IMR-90 (cell line): ENCODE data around the gene BUD23. TPM values are rescaled to one million over a fixed set of nuclear protein-coding genes. Genes with fewer than 3 reads are reported as not detected.

Experiments used
- ATAC-seq: fragments of 200-7000 bp; cut with Tn5 transposase; 2 replicates; pipeline ENCODE4 v1.9.1; 2020; ENCODE audit warnings: low read depth, mild to moderate bottlenecking, moderate library complexity
- BruUV-seq: library from RNA; stranded (reverse); fragments of 400-500 nt; replicated peaks from 2 replicates; lab custom pipeline; 2021; lab: Mats Ljungman, UMichigan
- CTCF ChIA-PET: fragments of 300-600 bp; formaldehyde crosslinking; extraction: SDS; loops from one replicate; lab custom pipeline; 2021; ENCODE audit warnings: antibody characterized with exemption; lab: Yijun Ruan, JAX
- POLR2A ChIA-PET: fragments of 300-600 bp; sonication (Branson Sonifier 250); formaldehyde crosslinking; loops from one replicate; lab custom pipeline; 2022; ENCODE audit warnings: antibody characterized with exemption; ENCODE audit not compliant: unreplicated experiment; lab: Charles Lee
- DNase-seq: peaks from one replicate; pipeline ENCODE4 v3.0.0; 2013
- H2AFZ ChIP-seq: replicated peaks from 2 replicates; pipeline ENCODE3; 2013; ENCODE audit warnings: low read length, mild to moderate bottlenecking; ENCODE audit not compliant: poor library complexity
- H2AK5ac ChIP-seq: 2 replicates; pipeline ENCODE4 v1.6.1; 2013; ENCODE audit warnings: low read depth, low read length, inconsistent platforms
- H2AK9ac ChIP-seq: replicated peaks from 2 replicates; pipeline ENCODE3; 2013; ENCODE audit warnings: mild to moderate bottlenecking, low read depth, low read length, moderate library complexity; ENCODE audit not compliant: poor library complexity
- H2BK120ac ChIP-seq: 2 replicates; pipeline ENCODE4 v1.6.1; 2013; ENCODE audit warnings: low read depth, low read length, inconsistent platforms
- H2BK15ac ChIP-seq: 3 replicates; pipeline ENCODE4 v1.6.1; 2013; ENCODE audit warnings: low read depth, low read length, inconsistent platforms
- H2BK20ac ChIP-seq: 2 replicates; pipeline ENCODE4 v1.6.1; 2013; ENCODE audit warnings: low read depth, mild to moderate bottlenecking, inconsistent platforms, low read length, moderate library complexity
- H2BK5ac ChIP-seq: 2 replicates; pipeline ENCODE4 v1.6.1; 2013; ENCODE audit warnings: mild to moderate bottlenecking, low read depth, low read length, inconsistent platforms; ENCODE audit not compliant: poor library complexity, severe bottlenecking
- H3K14ac ChIP-seq: replicated peaks from 2 replicates; pipeline ENCODE4 v1.6.1; 2013; ENCODE audit warnings: low read depth, low read length, inconsistent platforms
- H3K18ac ChIP-seq: 2 replicates; pipeline ENCODE4 v1.6.1; 2013; ENCODE audit warnings: low read depth, low read length, control low read depth
- H3K23ac ChIP-seq: 2 replicates; pipeline ENCODE4 v1.6.1; 2013; ENCODE audit warnings: low read depth, low read length, inconsistent platforms
- H3K27ac ChIP-seq: 2 replicates; pipeline ENCODE4 v1.5.1; 2013; ENCODE audit warnings: mild to moderate bottlenecking, control low read depth, low read length; ENCODE audit not compliant: insufficient read depth
- H3K27me3 ChIP-seq: 2 replicates; pipeline ENCODE4 v1.6.1; 2013; ENCODE audit warnings: low read length; ENCODE audit not compliant: control insufficient read depth, insufficient read depth
- H3K36me3 ChIP-seq: 2 replicates; pipeline ENCODE4 v1.6.1; 2013; ENCODE audit warnings: low read length, mixed read lengths; ENCODE audit not compliant: control insufficient read depth, insufficient read depth
- H3K4ac ChIP-seq: 2 replicates; pipeline ENCODE4 v1.6.1; 2013; ENCODE audit warnings: low read depth, low read length, inconsistent platforms
- H3K4me1 ChIP-seq: 2 replicates; pipeline ENCODE4 v1.6.1; 2013; ENCODE audit warnings: low read length, mixed read lengths; ENCODE audit not compliant: control insufficient read depth, insufficient read depth
- H3K4me2 ChIP-seq: 2 replicates; pipeline ENCODE4 v1.6.1; 2013; ENCODE audit warnings: low read depth, mild to moderate bottlenecking, control low read depth, low read length, moderate library complexity
- H3K4me3 ChIP-seq: 2 replicates; pipeline ENCODE4 v1.5.1; 2013; ENCODE audit warnings: low read depth, mild to moderate bottlenecking, control low read depth, low read length, moderate library complexity; ENCODE audit not compliant: insufficient read depth
- H3K56ac ChIP-seq: 2 replicates; pipeline ENCODE4 v1.6.1; 2013; ENCODE audit warnings: low read length, inconsistent platforms; ENCODE audit not compliant: insufficient read depth; ENCODE audit errors: extremely low read depth
- H3K79me1 ChIP-seq, 2 experiments: 2 replicates each; pipeline ENCODE4 v1.6.1; 2013; ENCODE audit warnings: low read length in 2 of 2, inconsistent platforms in 1 of 2, low read depth in 1 of 2
- H3K9ac ChIP-seq: 2 replicates; pipeline ENCODE4 v1.6.1; 2013; ENCODE audit warnings: low read depth, low read length, control low read depth
- H3K9me1 ChIP-seq: 2 replicates; pipeline ENCODE4 v1.6.1; 2013; ENCODE audit warnings: low read length, inconsistent platforms; ENCODE audit not compliant: insufficient read depth
- H3K9me3 ChIP-seq: 2 replicates; pipeline ENCODE4 v1.6.1; 2013; ENCODE audit warnings: low read length; ENCODE audit not compliant: control insufficient read depth, insufficient read depth
- H4K20me1 ChIP-seq: 2 replicates; pipeline ENCODE4 v1.6.1; 2013; ENCODE audit warnings: low read length, inconsistent platforms; ENCODE audit not compliant: insufficient read depth
- H4K5ac ChIP-seq: 2 replicates; pipeline ENCODE4 v1.6.1; 2013; ENCODE audit warnings: mild to moderate bottlenecking, low read depth, low read length, control low read depth
- H4K8ac ChIP-seq, 2 experiments: 2 replicates each; pipeline ENCODE4 v1.6.1; 2013; ENCODE audit warnings: low read depth in 2 of 2, low read length in 2 of 2, control low read depth in 1 of 2, inconsistent platforms in 1 of 2
- H4K91ac ChIP-seq: 2 replicates; pipeline ENCODE4 v1.6.1; 2013; ENCODE audit warnings: low read depth, low read length, inconsistent platforms; ENCODE audit not compliant: insufficient read depth
- BHLHE40 ChIP-seq: fragments of 150-350 bp; IDR thresholded peaks from 2 replicates; pipeline ENCODE4 v1.6.1; 2016; ENCODE audit warnings: mild to moderate bottlenecking, low read depth, low read length
- CEBPB ChIP-seq: IDR thresholded peaks from 2 replicates; pipeline ENCODE4 v1.6.1; 2012; ENCODE audit warnings: low read depth, low read length, improper control_type of control experiment
- CHD1 ChIP-seq: IDR thresholded peaks from 2 replicates; pipeline ENCODE4 v1.6.1; 2012; ENCODE audit warnings: low read depth, low read length, improper control_type of control experiment
- CTCF ChIP-seq: conservative IDR thresholded peaks from 2 replicates; pipeline ENCODE4 v1.5.1; 2012; ENCODE audit warnings: mild to moderate bottlenecking, low read depth, low read length, improper control_type of control experiment
- ELK1 ChIP-seq: fragments of 150-350 bp; IDR thresholded peaks from 2 replicates; pipeline ENCODE4 v1.6.1; 2016; ENCODE audit warnings: low read depth, mild to moderate bottlenecking, low read length, moderate library complexity, borderline replicate concordance
- FOS ChIP-seq: fragments of 150-350 bp; IDR thresholded peaks from 2 replicates; pipeline ENCODE4 v1.6.1; 2016; ENCODE audit warnings: low read depth, low read length
- MAFK ChIP-seq: IDR thresholded peaks from 2 replicates; pipeline ENCODE4 v1.6.1; 2012; ENCODE audit warnings: low read depth, low read length, improper control_type of control experiment
- MAZ ChIP-seq: IDR thresholded peaks from 2 replicates; pipeline ENCODE4 v1.6.1; 2012; ENCODE audit warnings: low read depth, mild to moderate bottlenecking, low read length, improper control_type of control experiment, moderate library complexity, borderline replicate concordance
- MXI1 ChIP-seq: IDR thresholded peaks from 2 replicates; pipeline ENCODE4 v1.6.1; 2012; ENCODE audit warnings: low read depth, mild to moderate bottlenecking, low read length, moderate library complexity, borderline replicate concordance
- NFE2L2 ChIP-seq: fragments of 150-350 bp; IDR thresholded peaks from 2 replicates; pipeline ENCODE4 v1.6.1; 2016; ENCODE audit warnings: low read depth, mild to moderate bottlenecking, low read length
- POLR2A ChIP-seq: IDR thresholded peaks from 2 replicates; pipeline ENCODE4 v1.6.1; 2012; ENCODE audit warnings: mild to moderate bottlenecking, low read depth, low read length
- RAD21 ChIP-seq: IDR thresholded peaks from 2 replicates; pipeline ENCODE4 v1.6.1; 2012; ENCODE audit warnings: low read length, improper control_type of control experiment
- RCOR1 ChIP-seq: IDR thresholded peaks from 2 replicates; pipeline ENCODE4 v1.6.1; 2012; ENCODE audit warnings: mild to moderate bottlenecking, low read length, improper control_type of control experiment; ENCODE audit not compliant: insufficient replicate concordance
- RFX5 ChIP-seq: IDR thresholded peaks from 2 replicates; pipeline ENCODE4 v1.8.0; 2012; ENCODE audit warnings: low read depth, mild to moderate bottlenecking, low read length, moderate library complexity
- SMC3 ChIP-seq: fragments of 150-350 bp; IDR thresholded peaks from 2 replicates; pipeline ENCODE4 v1.6.1; 2016; ENCODE audit warnings: low read depth, mild to moderate bottlenecking, antibody characterized with exemption, low read length, moderate library complexity
- USF2 ChIP-seq: fragments of 150-350 bp; IDR thresholded peaks from 2 replicates; pipeline ENCODE4 v1.6.1; 2017; ENCODE audit warnings: mild to moderate bottlenecking, antibody characterized with exemption, low read length, low read depth
- dilution Hi-C: fragments of 300-500 bp; cut with HindIII; formaldehyde crosslinking; loops from one replicate; pipeline ENCODE4 v1.14.3; 2018; ENCODE audit warnings: low sequenced_read_pairs; ENCODE audit not compliant: unreplicated experiment
- in situ Hi-C: fragments of 300-500 bp; cut with MboI; formaldehyde crosslinking; loops from 3 replicates; pipeline ENCODE4 v1.14.3; 2019; ENCODE audit warnings: low sequenced_read_pairs, inconsistent platforms, mixed read lengths
- intact Hi-C: fragments of 100-400 bp; cut with micrococcal nuclease; formaldehyde crosslinking; loops from 2 replicates; pipeline ENCODE4 v1.10.0; 2022
- polyA plus RNA-seq, 3 experiments: library from polyadenylated mRNA; depleted of rRNA; stranded (reverse); fragments of >200 nt; gene quantifications; 2 replicates each; pipeline ENCODE4 v1.2.3, GENCODE V29; 2012; ENCODE audit warnings: low replicate concordance in 1 of 3
- total RNA-seq: library from RNA; depleted of rRNA; stranded (reverse); fragments of >200 nt; gene quantifications from 2 replicates; pipeline ENCODE4 v1.2.3, GENCODE V29; 2012

The BUD23 gene
- total and polyA plus RNA-seq, 2 of the 4 experiments (the other 2 are of a cell fraction): 35.7 to 65.2 TPM

- Histone ChIP-seq H2BK15ac (no peak overlapping the region), H3K14ac (no peak overlapping the region), H3K27me3 (peaks cover 3% of the 10 kb centered on the region), H2BK20ac (no peak overlapping the region), H3K23ac (no peak overlapping the region), H2AFZ (no peak overlapping the region), H3K9me3 (peaks cover 5% of the 10 kb centered on the region), H3K56ac (no peak overlapping the region), H3K4ac (no peak overlapping the region), H2BK5ac (no peak overlapping the region), H3K79me1 (no peaks in the 10 kb centered on the region), H3K4me2 (no peak overlapping the region), H4K20me1 (no peaks in the 10 kb centered on the region), H3K36me3 (no peaks in the 10 kb centered on the region), H4K91ac (no peak overlapping the region), H2AK5ac (no peak overlapping the region), H3K4me3 (no peak overlapping the region), H3K4me1 (no peaks in the 10 kb centered on the region), H2BK120ac (no peak overlapping the region), H3K27ac (no peak overlapping the region), H4K8ac (no peak overlapping the region), H3K9me1 (no peaks in the 10 kb centered on the region), H3K9ac (no peak overlapping the region), H2AK9ac (no peak overlapping the region), H3K18ac (no peak overlapping the region), H4K5ac (no peak overlapping the region)
- no TSS peak for BruUV-seq
- no peak for TF ChIP-seq MAZ
- no peak for TF ChIP-seq FOS
- TF ChIP-seq POLR2A: no peak
- no peak for TF ChIP-seq USF2
- no peak for TF ChIP-seq ELK1
- no peak for TF ChIP-seq RCOR1
- no peak for TF ChIP-seq BHLHE40
- TF ChIP-seq RFX5: no peak
- TF ChIP-seq NFE2L2: no peak
- TF ChIP-seq SMC3: no peak
- TF ChIP-seq CEBPB: no peak
- TF ChIP-seq MAFK: no peak
- no peak for TF ChIP-seq CTCF
- no peak for TF ChIP-seq CHD1
- TF ChIP-seq RAD21: no peak
- no peak for TF ChIP-seq MXI1
- intact Hi-C loops: no loop called here
- DNase-seq (no peak), ATAC-seq (no peak)
- in situ Hi-C loops: no loop called here
- dilution Hi-C loops: no loop called here
- ChIA-PET CTCF (no interaction called here), POLR2A (no interaction called here)
Measured at GRCh38 chr7:73663033-73663432, 20.4 kb upstream of the BUD23 start.
